ENCODE measurements around the gene FARS2.

DNA sequence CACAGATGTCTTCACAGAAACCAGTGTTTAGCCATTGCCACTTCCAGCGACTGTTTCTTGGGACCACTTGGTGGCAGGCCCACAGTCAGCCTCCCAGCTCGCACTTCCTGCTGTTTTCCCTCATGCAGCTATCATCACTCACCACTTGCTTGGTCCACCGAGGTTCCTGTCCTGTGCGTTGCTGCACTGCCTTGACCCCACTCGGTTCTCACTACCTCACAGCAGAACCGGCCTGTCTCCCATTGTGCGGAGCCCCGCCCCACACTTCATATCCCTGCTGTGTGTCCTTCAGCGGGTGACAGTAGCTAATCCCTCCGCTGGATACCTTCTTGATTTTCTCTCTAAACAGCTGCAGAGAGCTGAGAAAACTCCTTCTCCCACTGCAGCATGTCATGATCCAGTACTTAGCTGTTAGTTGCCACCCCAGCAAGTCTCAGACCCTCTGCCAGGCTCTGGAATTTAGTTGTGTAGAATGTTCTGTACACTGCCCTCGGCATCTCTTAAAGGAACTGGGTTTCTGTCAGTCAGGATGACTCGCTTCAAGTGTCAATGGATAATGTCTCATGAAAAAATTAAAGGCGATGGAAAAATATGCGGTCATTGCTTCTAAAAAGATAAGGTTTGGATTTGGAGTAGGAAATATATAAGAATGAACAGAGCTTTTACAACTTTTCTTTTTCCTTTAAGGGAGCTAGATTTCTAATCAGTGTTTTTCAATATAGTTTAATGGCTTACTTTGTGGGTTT is 208.0 kb downstream of the FARS2 start:
- TF ChIP-seq ELF1 (CRISPR knock-in tag; IDR thresholded peaks at IDR 0.05) (no peak), SP2 (CRISPR knock-in tag; IDR thresholded peaks at IDR 0.05) (no peak), FOSL2 (CRISPR knock-in tag; IDR thresholded peaks at IDR 0.05) (no peak), CEBPB (IDR thresholded peaks at IDR 0.05; ENCODE audit: borderline replicate concordance, low read depth, low read length) (no peak), SNRNP70 (IDR thresholded peaks at IDR 0.05; ENCODE audit: low read depth, low read length) (no peak), RFX5 (IDR thresholded peaks at IDR 0.05; ENCODE audit: low read depth, low read length) (no peak)
- TF ChIP-seq, protein P1, sequence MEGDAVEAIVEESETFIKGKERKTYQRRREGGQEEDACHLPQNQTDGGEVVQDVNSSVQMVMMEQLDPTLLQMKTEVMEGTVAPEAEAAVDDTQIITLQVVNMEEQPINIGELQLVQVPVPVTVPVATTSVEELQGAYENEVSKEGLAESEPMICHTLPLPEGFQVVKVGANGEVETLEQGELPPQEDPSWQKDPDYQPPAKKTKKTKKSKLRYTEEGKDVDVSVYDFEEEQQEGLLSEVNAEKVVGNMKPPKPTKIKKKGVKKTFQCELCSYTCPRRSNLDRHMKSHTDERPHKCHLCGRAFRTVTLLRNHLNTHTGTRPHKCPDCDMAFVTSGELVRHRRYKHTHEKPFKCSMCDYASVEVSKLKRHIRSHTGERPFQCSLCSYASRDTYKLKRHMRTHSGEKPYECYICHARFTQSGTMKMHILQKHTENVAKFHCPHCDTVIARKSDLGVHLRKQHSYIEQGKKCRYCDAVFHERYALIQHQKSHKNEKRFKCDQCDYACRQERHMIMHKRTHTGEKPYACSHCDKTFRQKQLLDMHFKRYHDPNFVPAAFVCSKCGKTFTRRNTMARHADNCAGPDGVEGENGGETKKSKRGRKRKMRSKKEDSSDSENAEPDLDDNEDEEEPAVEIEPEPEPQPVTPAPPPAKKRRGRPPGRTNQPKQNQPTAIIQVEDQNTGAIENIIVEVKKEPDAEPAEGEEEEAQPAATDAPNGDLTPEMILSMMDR (CRISPR knock-in tag; IDR thresholded peaks at IDR 0.05), result no peak
- TF ChIP-seq, protein P2, sequence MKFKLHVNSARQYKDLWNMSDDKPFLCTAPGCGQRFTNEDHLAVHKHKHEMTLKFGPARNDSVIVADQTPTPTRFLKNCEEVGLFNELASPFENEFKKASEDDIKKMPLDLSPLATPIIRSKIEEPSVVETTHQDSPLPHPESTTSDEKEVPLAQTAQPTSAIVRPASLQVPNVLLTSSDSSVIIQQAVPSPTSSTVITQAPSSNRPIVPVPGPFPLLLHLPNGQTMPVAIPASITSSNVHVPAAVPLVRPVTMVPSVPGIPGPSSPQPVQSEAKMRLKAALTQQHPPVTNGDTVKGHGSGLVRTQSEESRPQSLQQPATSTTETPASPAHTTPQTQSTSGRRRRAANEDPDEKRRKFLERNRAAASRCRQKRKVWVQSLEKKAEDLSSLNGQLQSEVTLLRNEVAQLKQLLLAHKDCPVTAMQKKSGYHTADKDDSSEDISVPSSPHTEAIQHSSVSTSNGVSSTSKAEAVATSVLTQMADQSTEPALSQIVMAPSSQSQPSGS (CRISPR knock-in tag; IDR thresholded peaks at IDR 0.05), result no peak
- TF ChIP-seq, protein P3, sequence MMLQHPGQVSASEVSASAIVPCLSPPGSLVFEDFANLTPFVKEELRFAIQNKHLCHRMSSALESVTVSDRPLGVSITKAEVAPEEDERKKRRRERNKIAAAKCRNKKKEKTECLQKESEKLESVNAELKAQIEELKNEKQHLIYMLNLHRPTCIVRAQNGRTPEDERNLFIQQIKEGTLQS (CRISPR knock-in tag; IDR thresholded peaks at IDR 0.05), result no peak

All from HepG2 (cell line).